Muscle of back (tissue), 13 donors: ENCODE data around the gene CLEC3A. TPM values are rescaled to one million over a fixed set of nuclear protein-coding genes. Genes with fewer than 3 reads are reported as not detected.
"Not testable (repeated sequence)": the region's sequence is repeated elsewhere in the genome, so short reads cannot be mapped to it uniquely, and the experiment has no call there.

Source experiments
- DNase-seq, 3 donors: peaks; one replicate each; pipeline versions ENCODE4 v3.0.0 to v3.0.0-alpha.2; 2013
- long read RNA-seq, 9 donors: transcript quantifications; one replicate each; lab custom pipeline, GENCODE V29; 2026
- polyA plus RNA-seq, 10 donors: library from polyadenylated mRNA; unstranded; fragments of 120-200 nt; gene quantifications; one replicate each; pipeline ENCODE4 v1.2.1, GENCODE V29; 2013; ENCODE audit not compliant: insufficient read length in 10 of 10

The CLEC3A gene, protein sequence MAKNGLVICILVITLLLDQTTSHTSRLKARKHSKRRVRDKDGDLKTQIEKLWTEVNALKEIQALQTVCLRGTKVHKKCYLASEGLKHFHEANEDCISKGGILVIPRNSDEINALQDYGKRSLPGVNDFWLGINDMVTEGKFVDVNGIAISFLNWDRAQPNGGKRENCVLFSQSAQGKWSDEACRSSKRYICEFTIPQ
- not detected for polyA plus RNA-seq
- long read RNA-seq, donor 1, result 0 reads
- long read RNA-seq, donor 2, result 0 reads
- long read RNA-seq, donor 3, result 0 reads
- long read RNA-seq, donor 4, result 0 reads
- long read RNA-seq, donor 5, result 0 reads
- long read RNA-seq, donor 6, result 0 reads
- long read RNA-seq, donor 7, result 0 reads
- long read RNA-seq, donor 8, partial matches to known transcripts, result 0 of 1 reads
- long read RNA-seq, donor 8, other reads (novel, unspliced or antisense), result 0 of 1 reads
- long read RNA-seq, donor 9, result 0 reads

DNA sequence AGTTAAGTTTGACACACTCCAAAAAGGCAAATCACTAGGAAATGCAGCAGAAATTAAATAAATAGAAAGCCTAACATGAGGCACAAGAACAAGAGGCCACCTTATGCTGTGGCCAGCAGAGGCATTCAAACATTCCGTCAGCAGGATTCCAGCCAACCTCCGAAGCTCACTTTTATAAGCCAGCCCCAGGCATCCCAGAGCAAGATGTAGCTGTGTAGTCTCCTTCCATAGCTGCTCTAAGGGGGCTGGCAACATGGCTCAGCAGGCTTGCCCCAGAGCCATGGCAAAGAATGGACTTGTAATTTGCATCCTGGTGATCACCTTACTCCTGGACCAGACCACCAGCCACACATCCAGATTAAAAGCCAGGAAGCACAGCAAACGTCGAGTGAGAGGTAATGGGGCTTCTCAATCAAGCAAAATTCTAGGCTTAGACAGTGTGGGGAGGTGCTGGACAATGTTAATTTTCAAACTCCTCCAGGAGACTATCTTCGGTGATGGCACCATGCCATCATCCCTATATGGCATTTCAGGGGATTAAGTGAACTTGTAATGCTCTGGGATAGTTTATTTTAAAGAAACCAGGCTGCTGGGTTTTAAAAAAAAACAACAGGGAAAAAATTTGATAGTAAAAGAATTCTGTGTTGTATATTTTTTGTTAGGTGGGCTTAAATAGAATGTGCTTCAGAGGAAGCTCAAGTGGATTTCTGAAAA, at the start of gene CLEC3A:
TSS of gene CLEC3A (plus strand) at position 202 of the 714 bp plus-strand sequence. CDS start at position 281, 79 bp downstream.
- DNase-seq, result no peak

DNA sequence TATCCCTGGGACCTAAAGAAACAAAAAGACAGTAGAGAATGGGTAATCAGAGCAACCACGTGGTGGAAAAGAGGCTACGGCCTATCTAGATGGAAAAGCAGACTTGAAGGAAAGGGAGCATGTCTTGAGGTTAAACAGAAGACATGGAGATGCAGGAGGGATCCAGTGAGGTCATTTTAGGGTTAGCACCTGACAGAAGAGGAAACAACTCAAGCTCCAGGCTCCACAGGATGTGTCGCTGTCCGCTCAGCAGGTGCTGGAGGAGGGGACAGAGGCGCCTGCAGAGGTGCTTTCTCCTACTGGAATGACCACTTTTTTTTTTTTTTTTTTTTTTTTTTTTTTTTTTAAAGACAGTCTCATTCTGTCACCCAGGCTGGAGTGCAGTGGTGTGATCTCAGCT, 47.5 kb upstream of the CLEC3A start:
- DNase-seq, result peak in 1 of 3 donors; percentile 33

DNA sequence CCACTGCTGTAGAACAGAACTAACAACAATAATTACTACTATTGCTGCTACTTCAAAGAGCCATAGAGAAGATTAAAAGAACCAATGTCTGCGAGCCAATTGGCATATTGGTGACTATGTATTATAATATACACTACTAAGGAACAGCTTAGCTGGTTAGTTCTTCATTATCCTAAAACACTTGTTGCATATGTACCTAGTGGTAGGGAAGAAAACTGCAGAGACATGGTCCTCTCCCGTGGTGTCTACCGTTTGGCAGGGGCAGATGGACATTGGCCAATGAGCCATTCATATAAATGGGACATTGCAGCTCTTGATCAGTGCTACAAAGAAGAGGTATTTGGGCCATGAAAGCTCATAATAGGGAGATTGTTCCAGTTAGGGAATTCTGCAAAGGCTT, 46.4 kb upstream of the CLEC3A start:
- no peak for DNase-seq

GRCh38 chr16:77977339-77977738, 45.0 kb upstream of the CLEC3A start:
- no peak for DNase-seq

DNA sequence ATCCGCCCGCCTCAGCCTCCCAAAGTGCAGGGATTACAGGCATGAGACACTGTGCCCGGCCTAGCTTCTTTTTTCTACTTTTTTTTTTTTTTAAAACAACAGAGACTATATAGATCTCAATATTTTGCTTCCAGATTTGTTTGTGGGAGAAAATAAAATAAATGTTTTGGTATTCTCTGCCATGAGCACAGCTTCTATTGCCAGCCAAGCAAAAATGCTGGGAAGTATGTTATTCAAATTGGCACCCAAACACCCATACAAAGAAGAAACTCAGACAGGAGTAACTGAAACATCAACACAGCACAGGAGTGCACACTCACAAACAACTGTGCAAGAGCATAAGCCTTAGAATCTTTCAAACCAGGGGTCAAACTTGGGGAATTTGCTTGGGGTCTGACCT, 37.2 kb upstream of the CLEC3A start:
- no peak for DNase-seq

- no peak for DNase-seq
Measured at GRCh38 chr16:77986011-77986740, 36.2 kb upstream of the CLEC3A start.

DNA sequence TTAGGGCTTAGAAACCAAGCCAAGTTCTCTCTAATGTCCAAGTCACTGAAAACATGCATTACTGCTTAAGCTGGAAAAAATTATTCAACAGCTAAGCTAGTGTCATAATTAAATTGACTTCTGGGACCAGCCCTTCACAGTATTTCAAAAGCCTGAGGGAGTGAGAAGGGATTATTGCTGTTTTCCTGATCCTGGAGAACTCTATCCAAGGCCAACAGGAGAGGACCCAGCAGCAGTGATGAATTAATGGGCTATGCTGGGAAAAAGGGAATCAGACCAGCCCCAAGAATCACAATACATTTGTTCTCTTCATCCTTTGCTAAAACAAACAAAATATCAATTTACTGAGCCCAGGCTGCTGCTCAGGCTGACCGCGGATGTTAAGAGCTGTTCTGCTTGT, 34.5 kb upstream of the CLEC3A start:
- peak; percentile 60 to 75 (median 66) for DNase-seq

GRCh38 chr16:77989846-77990245, 32.5 kb upstream of the CLEC3A start:
- no peak for DNase-seq

- DNase-seq, result no peak
Measured at GRCh38 chr16:77991701-77992100, 30.6 kb upstream of the CLEC3A start.

GRCh38 chr16:77992381-77992780, 30.0 kb upstream of the CLEC3A start:
- DNase-seq, result not testable (repeated sequence)

GRCh38 chr16:77993111-77993985, 29.0 kb upstream of the CLEC3A start:
- DNase-seq, result peak; percentile 58 to 80 (median 78)

GRCh38 chr16:77995843-77996455, 26.4 kb upstream of the CLEC3A start:
- no peak for DNase-seq

GRCh38 chr16:77998350-77999023, 23.9 kb upstream of the CLEC3A start:
- DNase-seq, result no peak

GRCh38 chr16:78001451-78002025, 20.8 kb upstream of the CLEC3A start:
- DNase-seq, result peak in 1 of 3 donors; percentile 7

DNA sequence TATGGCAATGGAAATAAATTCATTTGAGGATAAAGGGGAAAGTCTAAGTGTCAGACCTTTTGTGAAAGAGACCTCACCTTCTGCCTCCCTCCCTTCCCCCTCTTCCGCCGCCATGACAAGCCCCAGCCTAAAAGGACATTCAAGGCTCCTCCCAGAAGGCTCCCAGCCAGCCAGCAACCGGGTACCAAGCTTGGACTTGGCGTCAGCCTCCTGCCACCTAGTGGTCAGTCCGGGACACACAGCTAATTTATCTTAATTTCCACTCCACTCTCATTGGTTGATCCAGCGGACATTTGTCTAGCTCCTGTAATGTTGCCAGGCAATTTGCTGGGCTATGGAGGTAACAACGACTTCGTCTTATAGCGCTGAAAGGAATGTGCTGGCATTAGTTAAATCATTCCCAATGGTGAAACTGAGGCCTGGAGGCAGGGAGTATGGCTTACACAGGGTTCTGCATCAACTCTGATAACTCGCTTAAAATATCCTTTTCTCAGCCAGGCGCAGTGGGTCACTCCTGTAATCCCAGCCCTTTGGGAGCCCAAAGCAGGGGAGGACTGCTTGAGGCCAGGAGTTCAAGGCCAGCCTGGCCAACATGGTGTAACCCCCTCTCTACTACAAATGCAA, 19.3 kb upstream of the CLEC3A start:
- DNase-seq, result peak; percentile 75 to 83 (median 79)

DNA sequence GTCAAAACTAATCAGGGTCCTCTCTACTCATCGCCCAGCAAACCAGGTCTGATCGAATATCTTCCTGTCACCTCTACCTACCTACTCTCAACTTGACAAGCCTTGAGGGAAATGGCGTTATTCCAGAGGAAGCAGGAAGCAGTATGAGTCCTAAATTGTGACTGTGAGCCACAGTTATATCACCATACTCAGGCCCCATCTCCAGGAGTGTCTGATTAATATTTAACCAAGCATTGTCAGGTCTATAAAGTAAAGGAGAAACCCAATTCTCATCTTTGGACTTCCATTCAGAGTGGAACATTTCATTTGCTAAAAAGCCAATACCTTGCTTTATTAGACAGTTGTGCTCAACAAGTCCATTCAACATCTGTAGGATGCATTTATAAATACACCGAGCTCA, 17.8 kb upstream of the CLEC3A start:
- no peak for DNase-seq

DNA sequence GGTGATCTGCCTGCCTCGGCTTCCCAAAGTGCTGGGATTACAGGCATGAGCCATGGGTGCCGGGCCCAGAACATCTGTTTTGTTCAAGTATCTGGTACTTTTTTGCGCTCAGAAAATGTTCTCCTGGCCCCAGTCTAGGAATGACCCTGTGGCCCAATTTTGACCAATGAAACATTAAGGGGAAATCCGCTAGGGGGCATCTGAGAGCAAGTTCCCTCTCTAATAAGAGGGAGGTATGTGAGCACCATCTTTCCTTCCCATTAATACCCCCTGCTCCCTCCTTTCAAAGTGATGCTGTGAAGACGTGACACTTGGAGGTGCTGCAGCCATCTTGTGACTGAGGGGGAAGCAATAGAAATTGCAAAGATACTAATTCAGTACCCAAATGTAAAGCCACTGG, 16.5 kb upstream of the CLEC3A start:
- no peak for DNase-seq

DNA sequence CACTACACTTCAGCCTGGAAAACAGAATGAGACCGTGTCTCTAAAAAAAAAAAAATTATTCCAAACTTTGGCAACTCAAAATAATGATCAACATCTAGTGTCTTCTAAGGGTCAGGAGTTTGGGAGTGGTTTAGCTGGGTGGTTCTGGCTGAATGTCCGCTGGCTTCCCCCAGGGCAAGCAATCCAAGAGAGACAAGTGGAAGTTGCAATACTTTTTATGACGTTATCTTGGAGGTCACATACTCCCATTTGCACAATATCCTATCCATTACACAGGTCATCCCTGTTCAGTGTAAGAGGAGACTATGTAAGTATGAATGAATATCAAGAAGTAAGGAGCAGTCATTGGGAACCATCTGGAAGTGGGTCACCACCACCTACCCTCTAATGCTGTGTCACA, 15.2 kb upstream of the CLEC3A start:
- DNase-seq, result no peak

DNA sequence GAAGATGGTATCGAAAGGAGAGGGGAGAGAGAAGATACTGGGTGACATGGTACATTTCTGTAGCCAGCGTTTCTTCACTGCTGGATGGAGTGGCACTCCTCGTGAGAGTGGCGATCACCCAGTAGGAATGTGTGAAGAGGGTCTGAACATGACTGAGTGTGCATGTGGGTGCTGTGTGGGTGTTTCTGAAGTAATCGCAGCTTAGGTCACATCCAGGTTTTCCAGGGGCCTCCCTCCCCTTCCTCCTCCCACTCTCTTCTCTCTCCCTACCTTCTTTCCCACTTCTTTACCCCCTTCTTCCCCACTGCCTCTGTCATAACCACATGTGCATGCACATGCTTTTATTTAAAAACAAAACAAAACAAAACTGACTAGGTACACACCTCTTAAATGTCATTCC, 1.8 kb downstream of the CLEC3A start:
- DNase-seq, result no peak
